Keratinocyte (primary cell): ENCODE measurements around the gene RAB3IP.

ENCODE experiments used
- EZH2 ChIP-seq: IDR thresholded peaks from one replicate; pipeline ENCODE4 v1.6.1; 2012; ENCODE audit warnings: inconsistent platforms, mild to moderate bottlenecking, low read length, moderate library complexity
- TF ChIP-seq, protein P1 (sequence below), 3 experiments: IDR thresholded peaks in 1 of 3; conservative IDR thresholded peaks in 1 of 3; optimal IDR thresholded peaks in 1 of 3; 2 replicates in 2 of 3; 3 replicates in 1 of 3; pipeline versions ENCODE3 to v1.5.1; 2011; ENCODE audit warnings: low read length in 3 of 3, mild to moderate bottlenecking in 3 of 3, moderate library complexity in 2 of 3, control low read depth in 1 of 3, inconsistent platforms in 1 of 3; ENCODE audit not compliant: insufficient read depth in 2 of 3; ENCODE audit errors: extremely low read depth in 1 of 3

DNA sequence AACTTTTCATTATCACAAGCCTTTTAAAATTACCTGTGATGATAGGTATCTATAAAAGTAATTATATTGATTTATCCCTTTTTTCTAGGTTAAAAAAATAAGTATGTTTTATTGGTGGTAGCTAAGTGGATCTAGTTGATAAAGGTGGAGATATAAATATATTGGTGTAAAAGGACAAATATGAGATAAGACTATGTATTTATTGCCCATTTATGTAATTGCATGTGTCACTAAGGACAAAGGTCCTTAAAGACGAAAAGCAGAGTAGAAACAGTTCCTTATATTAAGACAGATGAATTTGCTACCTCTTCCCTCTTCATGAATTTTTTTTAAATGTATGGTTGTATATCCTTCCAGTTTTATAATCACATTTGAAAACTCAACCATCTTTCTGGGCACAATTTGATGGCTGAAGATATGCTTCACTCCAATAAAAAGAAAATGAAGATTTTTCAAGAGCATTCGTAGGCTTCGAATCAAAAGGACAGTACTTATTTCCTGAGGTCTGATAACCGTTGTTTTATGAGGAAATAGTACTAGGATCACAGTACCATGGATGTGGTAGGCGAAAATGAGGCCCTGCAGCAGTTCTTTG lies 86.4 kb downstream of the RAB3IP start, which contains the start of gene MYRFL:
- TF ChIP-seq, protein P1, sequence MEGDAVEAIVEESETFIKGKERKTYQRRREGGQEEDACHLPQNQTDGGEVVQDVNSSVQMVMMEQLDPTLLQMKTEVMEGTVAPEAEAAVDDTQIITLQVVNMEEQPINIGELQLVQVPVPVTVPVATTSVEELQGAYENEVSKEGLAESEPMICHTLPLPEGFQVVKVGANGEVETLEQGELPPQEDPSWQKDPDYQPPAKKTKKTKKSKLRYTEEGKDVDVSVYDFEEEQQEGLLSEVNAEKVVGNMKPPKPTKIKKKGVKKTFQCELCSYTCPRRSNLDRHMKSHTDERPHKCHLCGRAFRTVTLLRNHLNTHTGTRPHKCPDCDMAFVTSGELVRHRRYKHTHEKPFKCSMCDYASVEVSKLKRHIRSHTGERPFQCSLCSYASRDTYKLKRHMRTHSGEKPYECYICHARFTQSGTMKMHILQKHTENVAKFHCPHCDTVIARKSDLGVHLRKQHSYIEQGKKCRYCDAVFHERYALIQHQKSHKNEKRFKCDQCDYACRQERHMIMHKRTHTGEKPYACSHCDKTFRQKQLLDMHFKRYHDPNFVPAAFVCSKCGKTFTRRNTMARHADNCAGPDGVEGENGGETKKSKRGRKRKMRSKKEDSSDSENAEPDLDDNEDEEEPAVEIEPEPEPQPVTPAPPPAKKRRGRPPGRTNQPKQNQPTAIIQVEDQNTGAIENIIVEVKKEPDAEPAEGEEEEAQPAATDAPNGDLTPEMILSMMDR (optimal IDR thresholded peaks at IDR 0.05 in 1 of 3, IDR thresholded peaks at IDR 0.05 in 1 of 3, conservative IDR thresholded peaks at IDR 0.05 in 1 of 3; ENCODE audit: extremely low read depth in 1 of 3, insufficient read depth in 2 of 3, low read length in 3 of 3): no peak
- no peak for TF ChIP-seq EZH2
